Muscle layer of duodenum (tissue), 2 donors: ENCODE measurements around the gene BPIFA3.

ENCODE experiments used
- H3K27ac ChIP-seq: one replicate; pipeline ENCODE4 v1.7.0; 2013; ENCODE audit warnings: mild to moderate bottlenecking, low read length
- H3K27me3 ChIP-seq: one replicate; pipeline ENCODE4 v1.7.0; 2013; ENCODE audit warnings: low read depth, mild to moderate bottlenecking, control low read depth, low read length
- H3K36me3 ChIP-seq, 2 donors: one replicate each; pipeline ENCODE4 v1.7.0; 2013; ENCODE audit warnings: low read length in 2 of 2, control low read depth in 1 of 2, mild to moderate bottlenecking in 1 of 2; ENCODE audit not compliant: insufficient read depth in 2 of 2, control insufficient read depth in 1 of 2
- H3K4me1 ChIP-seq, 2 donors: one replicate each; pipeline ENCODE4 v1.7.0; 2013; ENCODE audit warnings: low read length in 2 of 2, mild to moderate bottlenecking in 2 of 2, control low read depth in 1 of 2, moderate library complexity in 1 of 2; ENCODE audit not compliant: insufficient read depth in 2 of 2, control insufficient read depth in 1 of 2
- H3K4me3 ChIP-seq, 2 donors: one replicate each; pipeline ENCODE4 v1.7.0; 2013; ENCODE audit warnings: low read length in 2 of 2, low read depth in 1 of 2, mild to moderate bottlenecking in 1 of 2
- H3K9me3 ChIP-seq, 2 donors: one replicate each; pipeline ENCODE4 v1.7.0; 2013; ENCODE audit warnings: low read length in 2 of 2, control low read depth in 1 of 2, mild to moderate bottlenecking in 1 of 2; ENCODE audit not compliant: control insufficient read depth in 1 of 2
- donor health status: healthy.

The BPIFA3 gene

GRCh38 chr20:33240923-33241322, 23.8 kb downstream of the BPIFA3 start:
- H3K36me3 ChIP-seq: no peaks in the 10 kb centered on the region
- H3K9me3 ChIP-seq: no peaks in the 10 kb centered on the region
- H3K27me3 ChIP-seq: no peaks in the 10 kb centered on the region
- no peaks in the 10 kb centered on the region for H3K4me1 ChIP-seq
- no peak overlapping the region for H3K27ac ChIP-seq
- H3K4me3 ChIP-seq: no peak overlapping the region

- no peaks in the 10 kb centered on the region for H3K9me3 ChIP-seq
- H3K4me1 ChIP-seq: no peaks in the 10 kb centered on the region
- no peak overlapping the region for H3K4me3 ChIP-seq
- no peaks in the 10 kb centered on the region for H3K36me3 ChIP-seq
- H3K27me3 ChIP-seq: no peaks in the 10 kb centered on the region
- no peak overlapping the region for H3K27ac ChIP-seq
Measured at GRCh38 chr20:33242319-33243100, 25.4 kb downstream of the BPIFA3 start.

- Histone ChIP-seq H3K9me3 (no peaks in the 10 kb centered on the region), H3K36me3 (no peaks in the 10 kb centered on the region), H3K27ac (no peak overlapping the region), H3K27me3 (no peaks in the 10 kb centered on the region), H3K4me3 (no peak overlapping the region), H3K4me1 (no peaks in the 10 kb centered on the region)
Measured at GRCh38 chr20:33246077-33246476, 28.9 kb downstream of the BPIFA3 start.

- H3K36me3 ChIP-seq: no peaks in the 10 kb centered on the region
- no peaks in the 10 kb centered on the region for H3K9me3 ChIP-seq
- no peak overlapping the region for H3K27ac ChIP-seq
- H3K27me3 ChIP-seq: no peaks in the 10 kb centered on the region
- no peak overlapping the region for H3K4me3 ChIP-seq
- no peaks in the 10 kb centered on the region for H3K4me1 ChIP-seq
Measured at GRCh38 chr20:33249456-33249855, 32.3 kb downstream of the BPIFA3 start.

- Histone ChIP-seq H3K27me3 (no peaks in the 10 kb centered on the region), H3K4me1 (no peaks in the 10 kb centered on the region), H3K9me3 (no peaks in the 10 kb centered on the region), H3K27ac (no peak overlapping the region), H3K4me3 (no peak overlapping the region), H3K36me3 (no peaks in the 10 kb centered on the region)
Measured at GRCh38 chr20:33250666-33251065, 33.5 kb downstream of the BPIFA3 start.

- H3K27ac ChIP-seq: no peak overlapping the region
- no peaks in the 10 kb centered on the region for H3K4me1 ChIP-seq
Measured at GRCh38 chr20:33251496-33251895, 34.3 kb downstream of the BPIFA3 start.

GRCh38 chr20:33252460-33252859, 35.3 kb downstream of the BPIFA3 start:
- no peaks in the 10 kb centered on the region for H3K36me3 ChIP-seq
- no peaks in the 10 kb centered on the region for H3K27me3 ChIP-seq
- no peaks in the 10 kb centered on the region for H3K9me3 ChIP-seq
- no peaks in the 10 kb centered on the region for H3K4me1 ChIP-seq
- H3K27ac ChIP-seq: no peak overlapping the region
- no peak overlapping the region for H3K4me3 ChIP-seq

More at GRCh38 chr20:33251496-33251895, 34.3 kb downstream of the BPIFA3 start:
- no peaks in the 10 kb centered on the region for H3K27me3 ChIP-seq
- no peaks in the 10 kb centered on the region for H3K9me3 ChIP-seq
- no peak overlapping the region for H3K4me3 ChIP-seq
- H3K36me3 ChIP-seq: no peaks in the 10 kb centered on the region

- no peaks in the 10 kb centered on the region for H3K4me1 ChIP-seq
- H3K27me3 ChIP-seq: no peaks in the 10 kb centered on the region
- H3K27ac ChIP-seq: no peak overlapping the region
- H3K4me3 ChIP-seq: no peak overlapping the region
- H3K9me3 ChIP-seq: no peaks in the 10 kb centered on the region
- H3K36me3 ChIP-seq: no peaks in the 10 kb centered on the region
Measured at GRCh38 chr20:33255005-33255404, 37.9 kb downstream of the BPIFA3 start.

GRCh38 chr20:33257237-33257636, 40.1 kb downstream of the BPIFA3 start:
- H3K27me3 ChIP-seq: no peaks in the 10 kb centered on the region
- H3K36me3 ChIP-seq: no peaks in the 10 kb centered on the region
- H3K9me3 ChIP-seq: peaks cover 0 to 5% of the 10 kb centered on the region in 2 donors
- no peak overlapping the region for H3K27ac ChIP-seq
- H3K4me1 ChIP-seq: no peaks in the 10 kb centered on the region
- H3K4me3 ChIP-seq: no peak overlapping the region

- H3K36me3 ChIP-seq: no peaks in the 10 kb centered on the region
- H3K4me3 ChIP-seq: no peak overlapping the region
- H3K27me3 ChIP-seq: no peaks in the 10 kb centered on the region
- H3K27ac ChIP-seq: no peak overlapping the region
- H3K9me3 ChIP-seq: peaks cover 0 to 5% of the 10 kb centered on the region in 2 donors
- H3K4me1 ChIP-seq: no peaks in the 10 kb centered on the region
Measured at GRCh38 chr20:33259371-33259770, 42.2 kb downstream of the BPIFA3 start.

GRCh38 chr20:33261465-33261864, 44.3 kb downstream of the BPIFA3 start:
- H3K27ac ChIP-seq: no peak overlapping the region
- H3K4me3 ChIP-seq: no peak overlapping the region
- H3K9me3 ChIP-seq: peaks cover 0 to 5% of the 10 kb centered on the region in 2 donors

GRCh38 chr20:33262658-33263065, 45.5 kb downstream of the BPIFA3 start:
- Histone ChIP-seq H3K36me3 (no peaks in the 10 kb centered on the region), H3K27ac (no peak overlapping the region), H3K27me3 (no peaks in the 10 kb centered on the region), H3K4me1 (no peaks in the 10 kb centered on the region), H3K9me3 (peaks cover 0 to 5% of the 10 kb centered on the region in 2 donors), H3K4me3 (no peak overlapping the region)

More at GRCh38 chr20:33261465-33261864, 44.3 kb downstream of the BPIFA3 start:
- no peaks in the 10 kb centered on the region for H3K27me3 ChIP-seq
- H3K36me3 ChIP-seq: no peaks in the 10 kb centered on the region
- H3K4me1 ChIP-seq: no peaks in the 10 kb centered on the region
